ENCODE results near the gene MOCOS. TPM values are rescaled to one million over a fixed set of nuclear protein-coding genes. Genes with fewer than 3 reads are reported as not detected.
"Not testable (repeated sequence)": the region's sequence is repeated elsewhere in the genome, so short reads cannot be mapped to it uniquely, and the experiment has no call there.

The MOCOS gene
- total and polyA plus RNA-seq, 10 donors: 0.13 to 2.7 (median 0.53) TPM

DNA sequence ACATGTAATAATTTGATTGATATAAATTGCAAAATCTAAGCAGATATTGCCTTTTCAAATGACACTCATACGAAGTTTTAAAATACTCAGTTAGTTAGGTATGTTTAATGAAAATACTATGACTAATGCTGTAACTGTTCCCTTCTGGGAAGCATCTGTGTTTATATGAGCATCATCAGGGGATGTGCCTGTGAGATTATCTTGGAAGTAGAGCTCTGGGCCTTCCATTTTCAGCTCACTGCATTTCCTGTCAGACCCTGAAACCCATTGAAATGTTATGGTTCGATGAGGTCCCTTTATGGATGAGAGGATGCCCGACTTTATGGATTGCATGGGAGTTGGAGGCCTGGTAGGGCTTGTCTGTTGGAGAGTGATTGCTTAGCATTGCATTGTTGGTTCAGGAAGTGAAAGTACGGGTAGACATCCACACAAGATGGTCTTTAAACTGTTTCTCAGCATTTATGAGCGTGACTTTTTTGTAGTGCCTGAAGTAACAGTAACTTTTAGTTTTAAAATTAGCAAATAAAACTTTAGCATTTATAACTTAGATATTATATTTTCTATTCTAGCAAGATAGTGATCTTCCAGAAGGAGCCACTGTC lies 28.9 kb upstream of the MOCOS start:
- Histone ChIP-seq H3K27me3 (replicated peaks in 1 of 7) (no peaks in the 10 kb centered on the region), H3K9me3 (no peaks in the 10 kb centered on the region), H3K36me3 (peaks cover 6 to 100% (median 76%) of the 10 kb centered on the region in 6 donors), H3K4me3 (no peak overlapping the region), H3K27ac (no peak overlapping the region), H3K4me1 (peaks cover 0 to 10% (median 0%) of the 10 kb centered on the region in 6 donors)
- 65 to 78% (median 76%) methylated on average over 5 of the region's 5 CpGs for WGBS, 5 donors
- intact Hi-C loops (cut with DNase I; ENCODE audit: low total_unique reads): no loop called here
- DNase-seq: no peak
- TF ChIP-seq POLR2A (IDR thresholded peaks at IDR 0.05): no peak
- TF ChIP-seq POLR2AphosphoS5 (IDR thresholded peaks at IDR 0.05): no peak
- TF ChIP-seq, protein P1, sequence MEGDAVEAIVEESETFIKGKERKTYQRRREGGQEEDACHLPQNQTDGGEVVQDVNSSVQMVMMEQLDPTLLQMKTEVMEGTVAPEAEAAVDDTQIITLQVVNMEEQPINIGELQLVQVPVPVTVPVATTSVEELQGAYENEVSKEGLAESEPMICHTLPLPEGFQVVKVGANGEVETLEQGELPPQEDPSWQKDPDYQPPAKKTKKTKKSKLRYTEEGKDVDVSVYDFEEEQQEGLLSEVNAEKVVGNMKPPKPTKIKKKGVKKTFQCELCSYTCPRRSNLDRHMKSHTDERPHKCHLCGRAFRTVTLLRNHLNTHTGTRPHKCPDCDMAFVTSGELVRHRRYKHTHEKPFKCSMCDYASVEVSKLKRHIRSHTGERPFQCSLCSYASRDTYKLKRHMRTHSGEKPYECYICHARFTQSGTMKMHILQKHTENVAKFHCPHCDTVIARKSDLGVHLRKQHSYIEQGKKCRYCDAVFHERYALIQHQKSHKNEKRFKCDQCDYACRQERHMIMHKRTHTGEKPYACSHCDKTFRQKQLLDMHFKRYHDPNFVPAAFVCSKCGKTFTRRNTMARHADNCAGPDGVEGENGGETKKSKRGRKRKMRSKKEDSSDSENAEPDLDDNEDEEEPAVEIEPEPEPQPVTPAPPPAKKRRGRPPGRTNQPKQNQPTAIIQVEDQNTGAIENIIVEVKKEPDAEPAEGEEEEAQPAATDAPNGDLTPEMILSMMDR (IDR thresholded peaks at IDR 0.05 in 8 of 11, conservative IDR thresholded peaks at IDR 0.05 in 3 of 11): no peak

DNA sequence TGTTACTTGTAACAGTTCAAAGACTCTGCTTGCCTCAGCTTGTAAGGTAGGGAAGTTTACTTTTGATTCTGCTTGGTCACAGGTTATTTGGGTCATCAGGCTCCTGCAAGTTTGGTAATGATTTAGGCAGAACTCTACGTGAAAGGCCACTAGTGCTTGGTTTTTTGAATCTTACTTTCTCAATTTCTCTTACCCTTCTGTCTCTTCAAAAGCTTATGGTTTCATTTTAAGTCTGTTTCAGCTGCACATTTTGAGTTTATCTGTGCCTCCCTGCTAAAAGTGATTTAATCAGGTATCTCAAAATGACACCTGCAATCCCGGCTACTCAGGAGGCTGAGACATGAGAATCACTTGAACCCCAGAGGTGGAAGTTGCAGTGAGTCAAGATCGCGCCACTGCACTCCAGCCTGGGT lies 26.3 kb upstream of the MOCOS start:
- 79 to 86% (median 84%) methylated on average over 4 of the region's 4 CpGs for WGBS, 5 donors
- intact Hi-C loops (cut with DNase I; ENCODE audit: low total_unique reads): no loop called here
- Histone ChIP-seq H3K9me3 (no peaks in the 10 kb centered on the region), H3K4me1 (peaks cover 0 to 10% (median 0%) of the 10 kb centered on the region in 6 donors), H3K36me3 (peaks cover 6 to 100% (median 87%) of the 10 kb centered on the region in 6 donors), H3K27ac (no peak overlapping the region), H3K4me3 (no peak overlapping the region), H3K27me3 (replicated peaks in 1 of 7) (no peaks in the 10 kb centered on the region)
- no peak for TF ChIP-seq POLR2A (IDR thresholded peaks at IDR 0.05)
- TF ChIP-seq POLR2AphosphoS5 (IDR thresholded peaks at IDR 0.05): no peak
- TF ChIP-seq, protein P1 (IDR thresholded peaks at IDR 0.05 in 8 of 11, conservative IDR thresholded peaks at IDR 0.05 in 3 of 11): no peak
- no peak for DNase-seq

DNA sequence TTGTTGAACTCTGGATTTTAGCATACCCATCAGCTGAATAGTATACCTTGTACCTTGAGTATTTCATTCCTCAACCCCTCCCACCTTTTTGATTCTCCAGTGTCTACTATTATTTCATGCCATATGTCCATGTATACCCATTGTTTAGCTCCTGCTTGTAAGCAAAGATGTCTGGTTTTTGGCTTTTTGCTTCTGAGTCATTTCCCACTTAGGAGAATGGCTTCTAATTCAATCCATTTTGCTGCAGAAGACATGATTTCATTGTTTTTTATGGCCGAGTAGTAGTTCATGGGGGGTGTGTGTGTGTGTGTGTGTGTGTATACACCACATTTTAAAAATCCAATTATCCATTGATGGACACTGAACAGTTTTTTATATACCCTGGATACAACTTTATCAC lies 24.3 kb upstream of the MOCOS start:
- Histone ChIP-seq H3K4me1 (peaks cover 0 to 10% (median 0%) of the 10 kb centered on the region in 6 donors), H3K36me3 (peaks cover 7 to 100% (median 82%) of the 10 kb centered on the region in 6 donors), H3K27me3 (replicated peaks in 1 of 7) (no peaks in the 10 kb centered on the region), H3K27ac (no peak overlapping the region), H3K4me3 (no peak overlapping the region), H3K9me3 (no peaks in the 10 kb centered on the region)
- TF ChIP-seq POLR2A (IDR thresholded peaks at IDR 0.05) (no peak), POLR2AphosphoS5 (IDR thresholded peaks at IDR 0.05) (no peak)
- TF ChIP-seq, protein P1 (IDR thresholded peaks at IDR 0.05 in 8 of 11, conservative IDR thresholded peaks at IDR 0.05 in 3 of 11): no peak
- WGBS, 5 donors: 75 to 96% (median 89%) methylated on average over 1 of the region's 1 CpG
- intact Hi-C loops (cut with DNase I; ENCODE audit: low total_unique reads): no loop called here
- no peak for DNase-seq

DNA sequence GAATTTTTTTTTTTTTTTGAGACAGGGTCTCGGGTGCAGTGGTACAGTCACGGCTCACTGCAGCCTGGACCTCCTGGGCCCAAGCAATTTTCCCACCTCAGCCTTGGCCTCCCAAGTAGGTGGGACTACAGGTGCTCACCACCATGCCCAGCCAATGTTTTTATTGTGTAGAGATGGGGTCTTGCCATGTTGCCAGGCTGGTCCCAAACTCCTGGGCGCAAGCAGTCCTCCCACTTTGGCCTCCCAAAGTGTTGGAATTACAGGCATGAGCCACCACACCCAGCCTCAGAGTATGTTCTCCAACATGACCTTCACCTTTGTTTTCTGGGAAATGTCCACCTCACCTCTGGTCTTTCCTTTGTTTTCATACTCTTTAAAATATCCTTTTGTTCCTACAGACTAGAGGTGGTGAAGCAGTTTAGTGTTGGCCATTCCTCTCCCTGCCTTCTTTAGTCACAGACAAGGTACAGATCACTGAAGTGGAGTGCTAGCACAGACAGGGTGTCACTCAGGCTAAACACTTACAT lies 19.5 kb upstream of the MOCOS start:
- no peaks in the 10 kb centered on the region for H3K4me1 ChIP-seq
- intact Hi-C loops (cut with DNase I; ENCODE audit: low total_unique reads): no loop called here
- no peaks in the 10 kb centered on the region for H3K27me3 ChIP-seq (replicated peaks in 1 of 7)
- no peak for DNase-seq
- TF ChIP-seq, protein P1 (IDR thresholded peaks at IDR 0.05 in 8 of 11, conservative IDR thresholded peaks at IDR 0.05 in 3 of 11): no peak
- no peak for TF ChIP-seq POLR2AphosphoS5 (IDR thresholded peaks at IDR 0.05)
- TF ChIP-seq POLR2A (IDR thresholded peaks at IDR 0.05): no peak
- H3K9me3 ChIP-seq: no peaks in the 10 kb centered on the region
- H3K27ac ChIP-seq: no peak overlapping the region
- no peak overlapping the region for H3K4me3 ChIP-seq
- H3K36me3 ChIP-seq: peaks cover 5 to 100% (median 81%) of the 10 kb centered on the region in 6 donors
- WGBS, 5 donors: 96 to 98% (median 97%) methylated on average over 3 of the region's 3 CpGs

DNA sequence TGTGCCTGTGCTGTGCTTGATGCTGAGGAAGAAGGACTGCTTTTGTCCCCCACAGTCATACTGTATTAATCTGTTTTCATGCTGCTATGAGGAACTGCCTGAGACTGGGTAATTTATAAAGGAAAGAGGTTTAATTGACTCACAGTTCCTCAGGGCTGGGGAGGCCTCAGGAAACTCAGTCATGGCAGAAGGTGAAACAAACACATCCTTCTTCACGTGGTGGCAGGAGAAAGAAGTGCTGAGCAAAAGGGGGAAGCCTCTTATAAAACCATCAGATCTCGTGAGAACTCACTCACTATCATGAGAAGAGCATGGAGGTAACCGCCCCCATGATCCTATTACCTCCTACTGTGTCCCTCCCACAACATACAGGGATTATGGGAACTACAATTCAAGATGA lies 19.0 kb upstream of the MOCOS start:
- H3K4me3 ChIP-seq; DNase-seq; intact Hi-C loops (cut with DNase I; ENCODE audit: low total_unique reads); H3K9me3 ChIP-seq; H3K27me3 ChIP-seq (replicated peaks in 1 of 7); H3K27ac ChIP-seq; H3K4me1 ChIP-seq: not testable (repeated sequence)
- H3K36me3 ChIP-seq: peaks cover 5 to 100% (median 83%) of the 10 kb centered on the region in 6 donors
- WGBS, 5 donors: 66 to 77% (median 72%) methylated on average over 3 of the region's 3 CpGs
